K562 (cell line): Measurements from ENCODE around the gene ZNF500. TPM values are rescaled to one million over a fixed set of nuclear protein-coding genes. Genes with fewer than 3 reads are reported as not detected.

Experiments
- ATAC-seq: fragments of 200-7000 bp; cut with Tn5 transposase; 3 replicates; pipeline ENCODE4 v1.9.1; 2020; ENCODE audit warnings: moderate library complexity
- BruUV-seq: library from RNA; stranded (reverse); fragments of 400-500 nt; replicated peaks from 2 replicates; lab custom pipeline; 2021; lab: Mats Ljungman, UMichigan
- CTCF ChIA-PET: fragments of 300-600 bp; formaldehyde crosslinking; extraction: SDS; loops from one replicate; lab custom pipeline; 2021; ENCODE audit warnings: low intra/inter-chr PET ratio; lab: Yijun Ruan, JAX
- POLR2A ChIA-PET: fragments of 300-600, 350-650 bp; sonication (Branson Sonifier 250); formaldehyde crosslinking; extraction: SDS; loops from one replicate; lab custom pipeline; 2021; ENCODE audit warnings: antibody characterized with exemption, inconsistent platforms; lab: Yijun Ruan, JAX
- DNase-seq, 4 experiments: peaks; one replicate each; pipeline versions ENCODE4 v3.0.0 to v3.0.0-alpha.2; 2011 to 2018; ENCODE audit warnings: low spot score in 3 of 4, mixed read lengths in 3 of 4; ENCODE audit errors: extremely low read depth in 1 of 4
- FAIRE-seq: peaks from 2 replicates; lab custom pipeline; 2011; peaks lifted over from hg19 to GRCh38; lab: Jason Lieb, UNC
- H2AFZ ChIP-seq: 2 replicates; pipeline ENCODE4 v1.6.0; 2011; ENCODE audit warnings: low read depth, low read length, control low read depth, inconsistent platforms
- H3K27ac ChIP-seq: fragments of 200-600 bp; 3 replicates; pipeline ENCODE4 v1.8.0; 2011; ENCODE audit warnings: low read depth, mild to moderate bottlenecking, control low read depth, inconsistent platforms, low read length, moderate library complexity, mixed read lengths; ENCODE audit errors: extremely low read depth
- H3K27me3 ChIP-seq, 2 experiments: fragments of 300-600 bp in 1 of 2; 2 replicates in 1 of 2; 3 replicates in 1 of 2; pipeline versions ENCODE4 v1.6.0 to v1.8.0; 2011; ENCODE audit warnings: inconsistent platforms in 2 of 2, low read length in 2 of 2, mild to moderate bottlenecking in 1 of 2, mixed read lengths in 1 of 2, moderate library complexity in 1 of 2; ENCODE audit not compliant: control insufficient read depth in 2 of 2, insufficient read depth in 2 of 2
- H3K36me3 ChIP-seq: fragments of 300-600 bp; 3 replicates; pipeline ENCODE4 v1.8.0; 2011; ENCODE audit warnings: mild to moderate bottlenecking, low read length, inconsistent platforms; ENCODE audit not compliant: control insufficient read depth, insufficient read depth
- H3K4me1 ChIP-seq, 2 experiments: fragments of 200-600 bp in 1 of 2; replicated peaks in 1 of 2; 2 replicates in 1 of 2; 3 replicates in 1 of 2; pipeline versions ENCODE4 v1.5.1 to v1.8.0; 2011; ENCODE audit warnings: inconsistent platforms in 2 of 2, low read length in 2 of 2, mild to moderate bottlenecking in 1 of 2, mixed read lengths in 1 of 2, moderate library complexity in 1 of 2; ENCODE audit not compliant: control insufficient read depth in 2 of 2, insufficient read depth in 2 of 2
- H3K4me2 ChIP-seq: 2 replicates; pipeline ENCODE4 v1.6.1; 2011; ENCODE audit warnings: low read length, control low read depth, inconsistent platforms, mixed read lengths; ENCODE audit not compliant: insufficient read depth
- H3K4me3 ChIP-seq: fragments of 200-600 bp; sonication (generic), shearing (Covaris generic); 2 replicates; pipeline ENCODE4 v1.5.1; 2016; ENCODE audit warnings: control low read depth, inconsistent platforms
- H3K79me2 ChIP-seq: fragments of 200-600 bp; 3 replicates; pipeline ENCODE4 v1.8.0; 2011; ENCODE audit warnings: low read length, inconsistent platforms; ENCODE audit not compliant: control insufficient read depth, insufficient read depth
- H3K9ac ChIP-seq, 2 experiments: 2 replicates each; pipeline versions ENCODE4 v1.6.0 to v1.6.1; 2011; ENCODE audit warnings: low read depth in 2 of 2, low read length in 2 of 2, control low read depth in 1 of 2, inconsistent platforms in 1 of 2, mild to moderate bottlenecking in 1 of 2, mixed read lengths in 1 of 2; ENCODE audit not compliant: insufficient read depth in 1 of 2
- H3K9me1 ChIP-seq: one replicate; pipeline ENCODE4 v1.6.0; 2011; ENCODE audit warnings: inconsistent platforms, mild to moderate bottlenecking, low read length, moderate library complexity; ENCODE audit not compliant: control insufficient read depth, insufficient read depth
- H3K9me3 ChIP-seq: replicated peaks from 2 replicates; pipeline ENCODE4 v1.5.1; 2011; ENCODE audit warnings: low read depth, low read length, inconsistent platforms; ENCODE audit not compliant: control insufficient read depth, insufficient read depth
- H4K20me1 ChIP-seq: replicated peaks from 2 replicates; pipeline ENCODE4 v1.6.1; 2011; ENCODE audit warnings: low read length, inconsistent platforms, mixed read lengths; ENCODE audit not compliant: control insufficient read depth, insufficient read depth
- ZNF263 ChIP-seq: sonication (generic); formaldehyde crosslinking; IDR thresholded peaks from 2 replicates; pipeline ENCODE4 v1.8.0; 2022; ENCODE audit warnings: mild to moderate bottlenecking, missing genetic modification reagents, borderline replicate concordance
- WGBS: fragments of 100-300 bp; shearing (Covaris generic); methylation state at CpG from one replicate; pipeline ENCODE4 v1.1.6; 2016; ENCODE audit warnings: low coverage, mixed read lengths; ENCODE audit not compliant: insufficient coverage; ENCODE audit errors: missing lambda C conversion rate; 5-methylcytosine and 5-hydroxymethylcytosine counted together
- in situ Hi-C: fragments of 300-500 bp; cut with MboI; formaldehyde crosslinking; loops from 4 replicates; pipeline ENCODE4 v1.15.0; 2018; ENCODE audit warnings: inconsistent platforms, mixed read lengths
- intact Hi-C: fragments of 100-400 bp; cut with micrococcal nuclease; formaldehyde crosslinking; loops from 2 replicates; pipeline ENCODE4 v1.14.2; 2022
- polyA plus RNA-seq, 8 experiments: library from polyadenylated mRNA; depleted of rRNA in 4 of 8; stranded (reverse) in 5 of 8; unstranded in 3 of 8; fragments of >200 nt; fragmentation: Nextera tagmentation in 2 of 8; fragmentation: Illumina TruSeq in 1 of 8; extraction: Ambion mirVana in 2 of 8; extraction: Trizol in 1 of 8; gene quantifications; 2 replicates each; pipeline versions ENCODE4 v1.2.1 to v1.2.3, GENCODE V29; 2011 to 2014; ENCODE audit warnings: inconsistent platforms in 1 of 8, missing spikeins in 1 of 8
- total RNA-seq, 7 experiments: library from RNA; depleted of rRNA in 6 of 7; stranded (reverse); fragments of >200 nt in 6 of 7; fragmentation: Illumina TruSeq in 2 of 7; extraction: Trizol in 2 of 7; gene quantifications; 2 replicates each; pipeline versions ENCODE4 v1.2.1 to v1.2.3, GENCODE V29; 2011 to 2021; ENCODE audit warnings: low replicate concordance in 1 of 7
- TF ChIP-seq, protein P1 (sequence below), 3 experiments: fragments of 200-800 bp in 1 of 3; sonication (Bioruptor generic) in 1 of 3; sonication (generic) in 1 of 3; formaldehyde crosslinking in 1 of 3; IDR thresholded peaks; 2 replicates each; pipeline versions ENCODE4 v1.6.1 to v1.8.0; 2016 to 2022; ENCODE audit warnings: mild to moderate bottlenecking in 2 of 3, missing compliant biosample characterization in 2 of 3, missing genetic modification characterization in 2 of 3, missing genetic modification reagents in 1 of 3

Gene ZNF500
- total and polyA plus RNA-seq, 9 of the 15 experiments (the other 6 are each of a cell fraction or from before 2014, with no cell fraction given), result 0.80 to 20.8 (median 5.3) TPM

DNA sequence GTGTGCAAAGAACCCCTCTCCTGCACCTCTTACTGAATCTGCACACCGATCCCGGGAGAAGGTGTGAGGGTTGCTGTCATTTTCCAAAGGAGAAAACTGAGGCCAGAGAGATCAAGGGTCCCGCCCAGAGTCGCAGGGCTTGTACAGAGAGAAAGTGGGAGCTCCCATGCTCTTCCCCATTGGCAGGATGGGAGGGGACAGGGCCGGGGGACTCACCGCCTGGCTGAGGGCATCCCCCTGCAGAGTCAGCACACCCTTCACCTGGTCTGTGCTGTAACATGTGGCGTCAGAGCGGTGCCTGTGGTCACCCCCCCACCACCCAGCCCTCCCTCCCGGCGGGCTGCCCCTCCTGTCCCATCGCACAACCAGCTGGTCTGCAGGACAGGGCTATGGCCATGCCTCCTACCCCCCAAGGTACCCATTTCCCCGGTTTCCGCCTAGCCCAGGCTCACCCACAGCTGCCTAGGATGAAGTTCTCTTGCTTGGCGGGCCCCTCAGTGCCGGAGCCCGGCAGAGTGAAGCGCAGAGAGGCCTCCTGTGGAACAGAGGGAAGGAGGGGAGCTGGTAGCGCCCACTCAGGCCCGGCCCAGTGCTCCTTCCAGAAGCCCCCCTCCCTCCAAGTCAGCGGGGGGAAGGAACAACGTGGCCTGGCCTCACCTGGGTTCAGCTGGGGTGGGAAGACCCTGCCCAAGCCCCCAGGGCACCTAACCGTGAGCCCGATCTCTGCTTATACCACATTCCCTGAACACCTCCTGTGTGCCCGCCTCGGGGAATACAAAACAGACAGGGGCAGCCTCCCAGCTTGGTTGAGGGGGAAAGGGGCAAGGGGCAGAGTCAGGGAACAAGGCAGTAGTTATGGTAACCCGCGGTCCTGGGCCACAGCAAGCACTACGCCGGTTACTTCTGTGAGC is 34.3 kb upstream of the ZNF500 start:
- DNase-seq (no peak), FAIRE-seq (no peak)
- peak overlapping the region; percentile 78 for H3K27ac ChIP-seq
- H3K9ac ChIP-seq, result peak overlapping the region; percentile 67 to 89
- intact Hi-C loops, result loop anchor here (5.0 kb wide), 1 partner anchor 84 kb away; no protein-coding TSS in a partner anchor
- in situ Hi-C loops, result no loop called here
- peak overlapping the region; percentile 89 for H3K4me3 ChIP-seq
- peaks cover 35 to 72% of the 10 kb centered on the region in 2 experiments for H3K4me1 ChIP-seq
- H3K36me3 ChIP-seq, result peaks cover 36% of the 10 kb centered on the region; the same call in 2 of the 3 replicates
- H3K9me1 ChIP-seq, result no peaks in the 10 kb centered on the region
- H3K79me2 ChIP-seq, result peaks cover 6% of the 10 kb centered on the region; the same call in 2 of the 3 replicates
- H3K27me3 ChIP-seq, result no peaks in the 10 kb centered on the region
- no TSS peak for BruUV-seq
- H3K9me3 ChIP-seq, result no peaks in the 10 kb centered on the region
- TF ChIP-seq ZNF263 (CRISPR knock-in tag), result no peak
- TF ChIP-seq, protein P1, sequence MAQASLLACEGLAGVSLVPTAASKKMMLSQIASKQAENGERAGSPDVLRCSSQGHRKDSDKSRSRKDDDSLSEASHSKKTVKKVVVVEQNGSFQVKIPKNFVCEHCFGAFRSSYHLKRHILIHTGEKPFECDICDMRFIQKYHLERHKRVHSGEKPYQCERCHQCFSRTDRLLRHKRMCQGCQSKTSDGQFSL (CRISPR knock-in tag; IDR thresholded peaks at IDR 0.05), result 0 out of 2 replicates have a peak, but pooled peaks have one; percentile 55
- TF ChIP-seq, protein P1 (tag; IDR thresholded peaks at IDR 0.05), result no peak
- TF ChIP-seq, all 486 proteins: peak for 1
- 52% methylated on average over 21 of the region's 29 CpGs for WGBS
- no peaks in the 10 kb centered on the region; the same call in 1 of the 2 replicates for H4K20me1 ChIP-seq
- ChIA-PET CTCF (no interaction called here), POLR2A (interaction anchor here (0.6 to 1.8 kb wide), 3 partner anchors 14 to 34 kb away, joined by 3 to 4 read pairs (median 4); partner anchors contain the start of gene ZNF500)
- ATAC-seq, result no peak
- peak overlapping the region; percentile 91 for H2AFZ ChIP-seq
- H3K4me2 ChIP-seq, result peak overlapping the region; percentile 79
